Upper lobe of right lung (tissue), 1 donor: Measurements from ENCODE around the gene GNG8. TPM values are rescaled to one million over a fixed set of nuclear protein-coding genes. Genes with fewer than 3 reads are reported as not detected.

ENCODE experiments used
- ATAC-seq: fragments of 200-7000 bp; cut with Tn5 transposase; one replicate; pipeline ENCODE4 v1.9.1; 2020; ENCODE audit warnings: mild to moderate bottlenecking, moderate library complexity
- DNase-seq: peaks from one replicate; pipeline ENCODE4 v3.0.0-alpha.2; 2020
- H3K27ac ChIP-seq: fragments of 200-600 bp; one replicate; pipeline ENCODE4 v1.8.0; 2022
- H3K27me3 ChIP-seq: fragments of 200-600 bp; one replicate; pipeline ENCODE4 v1.8.0; 2022; ENCODE audit warnings: mild to moderate bottlenecking
- H3K36me3 ChIP-seq: fragments of 200-600 bp; one replicate; pipeline ENCODE4 v1.8.0; 2022
- H3K4me1 ChIP-seq: fragments of 200-600 bp; one replicate; pipeline ENCODE4 v1.8.0; 2022
- H3K4me3 ChIP-seq: fragments of 200-600 bp; one replicate; pipeline ENCODE4 v1.8.0; 2022; ENCODE audit warnings: mild to moderate bottlenecking
- H3K9me3 ChIP-seq: fragments of 200-600 bp; one replicate; pipeline ENCODE4 v1.8.0; 2022
- CTCF ChIP-seq: fragments of 200-600 bp; IDR thresholded peaks from one replicate; pipeline ENCODE4 v1.8.0; 2022; ENCODE audit warnings: antibody characterized with exemption
- intact Hi-C: fragments of 100-400 bp; cut with DNase I; formaldehyde crosslinking; loops from one replicate; pipeline ENCODE4 v1.11.0; 2022
- long read RNA-seq: library from polyadenylated mRNA; unstranded; transcript quantifications from one replicate; pipeline ENCODE4 v2.0.0, GENCODE V29; 2021
- total RNA-seq: library from RNA; stranded (reverse); fragmentation: NEBNext Ultra II Directional; extraction: Animal tissue kit (Norgen Biotek cat#: 25700); gene quantifications from one replicate; pipeline ENCODE4 v1.2.1, GENCODE V29; 2021
- donor health status: DM: no; HTN: yes; CAD: no; lungs with severe emphysema.

The GNG8 gene
- not detected for total RNA-seq
- long read RNA-seq, result 0 reads

- no peak for ATAC-seq
- H3K4me3 ChIP-seq, result no peak within 1 kb of the TSS
- peaks cover 28% of the 10 kb centered on the region for H3K27me3 ChIP-seq
- no peak for TF ChIP-seq CTCF
- H3K27ac ChIP-seq, result no peak within 1 kb of the TSS
- H3K4me1 ChIP-seq, result peaks cover 26% of the 10 kb centered on the region
- no peaks in the 10 kb centered on the region for H3K9me3 ChIP-seq
- DNase-seq, result no peak
- no peaks in the 10 kb centered on the region for H3K36me3 ChIP-seq
- intact Hi-C loops, result no loop called here
These were observed at the start of gene GNG8 for GRCh38 chr19:46635920-46636761. TSS of gene GNG8 (minus strand) at chr19:46636202. CDS start at chr19:46634682, 1,520 bp downstream.

GRCh38 chr19:46685189-46685588 is 49.2 kb upstream of the GNG8 start:
- H3K4me3 ChIP-seq, result no peak overlapping the region
- intact Hi-C loops, result no loop called here
- no peak for TF ChIP-seq CTCF
- ATAC-seq (no peak), DNase-seq (no peak)
- H3K27ac ChIP-seq, result no peak overlapping the region
- no peaks in the 10 kb centered on the region for H3K9me3 ChIP-seq
- no peaks in the 10 kb centered on the region for H3K4me1 ChIP-seq
- H3K36me3 ChIP-seq, result peaks cover 99% of the 10 kb centered on the region
- H3K27me3 ChIP-seq, result no peaks in the 10 kb centered on the region

DNA sequence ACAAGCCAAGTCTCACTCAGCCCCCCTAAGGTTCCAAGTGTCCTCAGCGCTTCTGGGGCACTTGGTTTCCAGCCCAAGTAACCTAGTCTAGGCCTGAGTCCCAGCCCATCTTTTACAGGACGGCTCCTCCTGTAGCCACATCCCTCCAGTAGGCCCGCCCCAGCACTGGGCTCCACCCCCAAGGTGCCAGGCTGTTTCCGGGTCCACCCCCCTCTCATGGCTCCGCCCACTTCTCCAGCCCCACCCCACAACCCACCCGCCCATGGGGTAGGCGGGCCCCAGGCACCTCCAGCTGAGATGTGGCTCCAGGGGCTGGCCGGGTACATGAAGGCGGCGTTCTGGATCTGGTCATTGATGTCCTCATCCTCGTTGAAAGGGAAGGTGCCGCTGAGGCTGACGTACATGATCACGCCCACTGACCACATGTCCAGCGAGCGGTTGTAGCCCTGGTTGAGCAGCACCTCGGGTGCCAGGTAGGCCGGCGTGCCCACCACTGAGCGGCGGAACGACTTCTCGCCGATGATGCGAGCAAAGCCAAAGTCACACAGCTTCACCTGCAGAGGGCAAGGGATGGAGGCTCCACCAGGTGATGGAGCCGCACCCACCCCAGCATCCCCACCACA is 42.2 kb upstream of the GNG8 start:
- no peaks in the 10 kb centered on the region for H3K9me3 ChIP-seq
- H3K36me3 ChIP-seq, result peaks cover 97% of the 10 kb centered on the region
- H3K4me1 ChIP-seq, result no peaks in the 10 kb centered on the region
- peak; percentile 70 for ATAC-seq
- H3K27ac ChIP-seq, result no peak overlapping the region
- intact Hi-C loops, result no loop called here
- no peak for TF ChIP-seq CTCF
- no peak for DNase-seq
- no peaks in the 10 kb centered on the region for H3K27me3 ChIP-seq
- H3K4me3 ChIP-seq, result no peak overlapping the region

- Histone ChIP-seq H3K4me3 (no peak overlapping the region), H3K36me3 (peaks cover 69% of the 10 kb centered on the region), H3K9me3 (no peaks in the 10 kb centered on the region), H3K4me1 (no peaks in the 10 kb centered on the region), H3K27ac (no peak overlapping the region), H3K27me3 (no peaks in the 10 kb centered on the region)
- peak; percentile 30 for ATAC-seq
- no peak for TF ChIP-seq CTCF
- DNase-seq, result no peak
- intact Hi-C loops, result loop anchor here (5.0 kb wide), 1 partner anchor 67 kb away; no protein-coding TSS in a partner anchor
These were observed 38.6 kb upstream of the GNG8 start for GRCh38 chr19:46674416-46675178.

DNA sequence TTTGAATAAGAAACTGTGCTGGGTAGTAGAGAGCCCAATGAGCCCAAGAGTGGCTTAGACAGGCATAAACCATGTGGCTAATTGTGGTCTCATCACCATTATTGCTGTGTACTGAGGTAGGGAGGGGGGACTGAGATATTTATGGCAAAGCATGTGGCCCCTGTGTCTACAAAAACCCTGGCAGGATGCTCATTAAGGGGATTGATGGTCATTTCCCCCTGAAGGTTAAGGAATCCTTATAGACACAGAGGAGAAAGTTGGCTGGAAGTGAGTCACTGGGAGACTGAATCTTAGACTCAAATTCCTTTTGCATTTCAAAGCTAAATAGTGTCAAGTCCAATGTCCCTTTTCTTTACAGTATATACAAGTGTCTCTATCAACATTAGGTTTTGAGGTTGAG is 34.8 kb upstream of the GNG8 start:
- intact Hi-C loops, result loop anchor here (5.0 kb wide), 1 partner anchor 64 kb away; no protein-coding TSS in a partner anchor
- ATAC-seq, result no peak
- Histone ChIP-seq H3K4me3 (no peak overlapping the region), H3K36me3 (peaks cover 34% of the 10 kb centered on the region), H3K27ac (no peak overlapping the region), H3K9me3 (no peaks in the 10 kb centered on the region), H3K27me3 (no peaks in the 10 kb centered on the region), H3K4me1 (no peaks in the 10 kb centered on the region)
- TF ChIP-seq CTCF, result no peak
- DNase-seq, result no peak
